Fibroblast of pulmonary artery (primary cell): ENCODE results near the gene TMEM45A.
A peak's percentile ranks its signal among the peaks of the same experiment; 100 is the strongest.
"Not testable (repeated sequence)": the region's sequence is repeated elsewhere in the genome, so short reads cannot be mapped to it uniquely, and the experiment has no call there.

Experiments
- DNase-seq: peaks from one replicate; pipeline ENCODE4 v3.0.0-alpha.2; 2010; ENCODE audit warnings: low read depth
- H3K4me3 ChIP-seq: replicated peaks from 2 replicates; pipeline ENCODE4 v1.5.1; 2011; ENCODE audit warnings: low read depth, mild to moderate bottlenecking, control low read depth, low read length, moderate library complexity
- CTCF ChIP-seq: IDR thresholded peaks from 2 replicates; pipeline ENCODE4 v1.5.1; 2011; ENCODE audit warnings: mild to moderate bottlenecking, control low read depth, low read length, inconsistent platforms; ENCODE audit errors: missing control alignments

Gene TMEM45A

GRCh38 chr3:100570811-100571210 lies 78.4 kb downstream of the TMEM45A start:
- no peak overlapping the region for H3K4me3 ChIP-seq
- TF ChIP-seq CTCF: no peak
- no peak for DNase-seq

- H3K4me3 ChIP-seq: no peak overlapping the region
- TF ChIP-seq CTCF: no peak
- no peak for DNase-seq
Measured at GRCh38 chr3:100574536-100574935, 82.1 kb downstream of the TMEM45A start.

GRCh38 chr3:100575704-100576103 lies 83.3 kb downstream of the TMEM45A start:
- no peak for TF ChIP-seq CTCF
- H3K4me3 ChIP-seq: no peak overlapping the region
- DNase-seq: no peak

GRCh38 chr3:100577382-100578008 lies 85.1 kb downstream of the TMEM45A start:
- TF ChIP-seq CTCF: peak; percentile 2

DNA sequence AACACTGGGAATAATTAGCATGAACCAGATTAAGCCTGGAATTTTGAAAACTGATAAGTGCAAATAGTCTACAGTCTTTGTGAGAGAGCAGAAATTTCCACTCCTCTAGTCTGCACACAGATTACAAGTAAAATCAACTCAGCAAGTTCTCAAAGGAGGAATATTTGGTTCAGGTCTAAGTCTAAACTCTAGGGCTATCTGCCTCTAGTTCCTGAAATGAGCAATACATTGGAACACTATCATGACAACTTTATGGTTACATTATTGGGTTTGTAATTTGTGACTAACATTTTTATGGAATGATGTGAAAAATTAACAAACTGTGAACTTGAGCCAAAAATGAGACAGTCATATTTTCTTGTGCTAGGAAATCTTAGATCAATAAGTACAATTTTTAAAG lies 86.2 kb downstream of the TMEM45A start:
- no peak overlapping the region for H3K4me3 ChIP-seq
- no peak for DNase-seq
- no peak for TF ChIP-seq CTCF

More at GRCh38 chr3:100577382-100578008, 85.1 kb downstream of the TMEM45A start:
- no peak for DNase-seq
- H3K4me3 ChIP-seq: no peak overlapping the region

- DNase-seq: no peak
- no peak for TF ChIP-seq CTCF
- no peak overlapping the region for H3K4me3 ChIP-seq
Measured at GRCh38 chr3:100580147-100580546, 87.7 kb downstream of the TMEM45A start.

- no peak overlapping the region for H3K4me3 ChIP-seq
- TF ChIP-seq CTCF: no peak
- no peak for DNase-seq
Measured at GRCh38 chr3:100581650-100582049, 89.2 kb downstream of the TMEM45A start.

- not testable (repeated sequence) for H3K4me3 ChIP-seq, DNase-seq
Measured at GRCh38 chr3:100582157-100582556, 89.7 kb downstream of the TMEM45A start.
